Fibroblast of the aortic adventitia (primary cell): Measurements from ENCODE around the gene SLC39A9. TPM values are rescaled to one million over a fixed set of nuclear protein-coding genes. Genes with fewer than 3 reads are reported as not detected.
"Not testable (repeated sequence)": the region's sequence is repeated elsewhere in the genome, so short reads cannot be mapped to it uniquely, and the experiment has no call there.

ENCODE experiments used
- DNase-seq: peaks from one replicate; pipeline ENCODE4 v3.0.0-alpha.2; 2010; ENCODE audit warnings: low read depth
- H3K4me3 ChIP-seq: 2 replicates; pipeline ENCODE4 v1.5.1; 2011; ENCODE audit warnings: low read depth, mild to moderate bottlenecking, control low read depth, low read length, moderate library complexity
- total RNA-seq: library from RNA; depleted of rRNA; stranded (reverse); fragments of >200 nt; gene quantifications from 2 replicates; pipeline ENCODE4 v1.2.3, GENCODE V29; 2012; ENCODE audit warnings: low replicate concordance
- TF ChIP-seq, protein P1 (sequence below): IDR thresholded peaks from 2 replicates; pipeline ENCODE4 v1.5.1; 2011; ENCODE audit warnings: mild to moderate bottlenecking, low read length, control low read depth, inconsistent platforms; ENCODE audit not compliant: insufficient read depth

Gene SLC39A9
- total RNA-seq, 1 donor = 118 TPM

DNA sequence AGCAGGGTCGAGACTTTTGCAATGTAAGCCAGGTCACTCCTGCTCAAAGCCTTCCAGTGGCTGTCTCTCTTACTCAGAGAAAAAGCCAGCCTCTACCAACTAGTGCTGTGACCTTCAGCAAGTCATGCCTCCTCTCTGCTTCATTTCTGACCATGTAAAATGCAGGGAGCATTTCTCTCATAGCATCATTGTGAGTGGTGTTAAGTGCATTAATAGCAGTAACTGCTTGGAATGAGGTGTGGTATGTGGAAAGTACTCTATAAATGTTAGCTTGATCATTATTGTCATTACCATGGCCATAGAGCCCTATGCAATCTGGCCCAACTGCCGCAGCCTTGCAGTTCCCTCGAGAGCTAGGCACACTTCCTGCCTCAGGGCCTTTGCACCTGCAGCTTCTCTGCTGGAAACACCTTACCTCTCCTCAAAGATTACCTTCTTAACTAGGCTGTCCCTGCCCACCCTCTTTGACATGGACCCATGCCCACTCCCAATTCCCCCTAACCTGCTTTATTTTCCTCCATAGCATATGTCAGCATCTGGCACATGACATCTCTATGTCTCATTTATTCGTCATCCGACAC lies 96.9 kb downstream of the SLC39A9 start:
- no peak for DNase-seq
- H3K4me3 ChIP-seq = no peak overlapping the region
- TF ChIP-seq, protein P1, sequence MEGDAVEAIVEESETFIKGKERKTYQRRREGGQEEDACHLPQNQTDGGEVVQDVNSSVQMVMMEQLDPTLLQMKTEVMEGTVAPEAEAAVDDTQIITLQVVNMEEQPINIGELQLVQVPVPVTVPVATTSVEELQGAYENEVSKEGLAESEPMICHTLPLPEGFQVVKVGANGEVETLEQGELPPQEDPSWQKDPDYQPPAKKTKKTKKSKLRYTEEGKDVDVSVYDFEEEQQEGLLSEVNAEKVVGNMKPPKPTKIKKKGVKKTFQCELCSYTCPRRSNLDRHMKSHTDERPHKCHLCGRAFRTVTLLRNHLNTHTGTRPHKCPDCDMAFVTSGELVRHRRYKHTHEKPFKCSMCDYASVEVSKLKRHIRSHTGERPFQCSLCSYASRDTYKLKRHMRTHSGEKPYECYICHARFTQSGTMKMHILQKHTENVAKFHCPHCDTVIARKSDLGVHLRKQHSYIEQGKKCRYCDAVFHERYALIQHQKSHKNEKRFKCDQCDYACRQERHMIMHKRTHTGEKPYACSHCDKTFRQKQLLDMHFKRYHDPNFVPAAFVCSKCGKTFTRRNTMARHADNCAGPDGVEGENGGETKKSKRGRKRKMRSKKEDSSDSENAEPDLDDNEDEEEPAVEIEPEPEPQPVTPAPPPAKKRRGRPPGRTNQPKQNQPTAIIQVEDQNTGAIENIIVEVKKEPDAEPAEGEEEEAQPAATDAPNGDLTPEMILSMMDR = no peak

DNA sequence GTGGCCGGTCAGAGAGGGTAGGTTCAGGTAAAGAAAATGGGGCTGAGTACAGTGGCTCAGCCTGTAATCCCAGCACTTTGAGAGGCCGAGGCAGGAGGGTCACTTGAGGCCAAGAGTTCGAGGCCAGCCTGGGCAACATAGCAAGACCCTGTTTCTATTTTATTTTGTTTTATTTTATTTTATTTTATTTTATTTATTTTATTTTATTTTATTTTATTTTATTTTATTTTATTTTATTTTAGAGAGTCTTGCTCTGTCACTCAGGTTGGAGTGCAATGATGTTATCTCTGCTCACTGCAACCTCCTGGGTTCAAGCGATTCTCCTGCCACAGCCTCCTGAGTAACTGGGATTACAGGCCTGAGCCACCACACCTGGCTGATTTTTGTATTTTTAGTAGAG lies 99.4 kb downstream of the SLC39A9 start:
- not testable (repeated sequence) for DNase-seq

DNA sequence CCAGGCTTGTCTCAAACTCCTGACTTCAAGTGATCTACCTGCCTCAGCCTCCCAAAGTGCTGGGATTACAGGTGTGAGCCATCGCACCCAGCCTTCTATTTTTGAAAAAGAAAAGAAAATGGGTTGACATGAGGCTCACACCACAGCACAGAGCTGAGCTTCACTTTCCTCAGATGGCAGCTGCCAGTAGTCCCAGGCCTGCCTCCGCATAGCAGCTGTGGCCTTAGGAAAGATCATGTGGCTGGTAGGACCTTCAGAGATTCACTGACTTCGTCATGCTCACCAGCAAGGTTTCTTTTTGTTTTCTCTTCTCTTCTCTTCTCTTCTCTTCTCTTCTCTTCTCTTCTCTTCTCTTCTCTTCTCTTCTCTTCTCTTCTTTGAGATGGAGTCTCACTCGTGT lies 99.8 kb downstream of the SLC39A9 start:
- H3K4me3 ChIP-seq, DNase-seq: not testable (repeated sequence)

More for the DNA sequence above, 99.4 kb downstream of the SLC39A9 start:
- not testable (repeated sequence) for H3K4me3 ChIP-seq

DNA sequence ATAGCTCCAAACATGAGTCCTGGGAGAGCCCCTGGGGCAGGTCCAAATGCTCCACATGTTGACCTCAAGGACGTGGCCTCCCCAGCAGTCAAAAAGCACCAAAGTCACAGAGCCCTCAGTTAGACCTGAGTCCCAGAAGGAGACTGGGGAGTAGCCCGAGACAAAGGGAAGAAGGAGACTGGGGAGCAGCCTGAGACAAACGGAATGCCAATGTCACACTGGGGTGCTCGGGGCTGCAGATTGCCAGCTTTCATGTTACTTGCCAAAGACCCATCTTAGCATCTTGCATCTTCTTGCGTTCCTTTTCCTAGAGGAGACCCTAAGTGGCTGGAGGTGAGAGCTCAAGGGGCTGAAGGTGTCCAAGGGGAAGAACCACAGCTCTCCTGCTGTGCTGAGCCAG lies 100.9 kb downstream of the SLC39A9 start:
- TF ChIP-seq, protein P1 = no peak
- DNase-seq = no peak
- H3K4me3 ChIP-seq = no peak overlapping the region

DNA sequence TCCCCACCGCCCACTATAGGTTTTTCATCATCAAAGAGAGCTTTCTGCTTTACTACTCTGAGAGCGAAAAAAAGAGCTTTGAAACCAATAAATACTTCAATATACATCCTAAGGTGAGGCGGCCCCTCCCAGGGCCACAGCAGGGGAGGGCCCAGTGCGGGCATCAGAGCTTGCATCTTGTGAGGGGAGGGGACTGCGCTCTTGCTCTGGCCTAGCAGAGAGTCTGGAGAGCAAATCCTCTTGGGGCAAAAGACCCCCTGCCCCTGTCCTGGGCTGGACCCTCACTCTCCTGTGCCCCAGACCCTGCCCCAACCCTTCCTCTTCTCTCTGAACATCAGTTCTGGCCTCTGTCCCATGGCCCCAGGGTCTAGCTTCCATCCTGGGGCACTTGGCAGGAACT lies 101.6 kb downstream of the SLC39A9 start:
- DNase-seq = no peak
- TF ChIP-seq, protein P1 = no peak
- H3K4me3 ChIP-seq = no peak overlapping the region

DNA sequence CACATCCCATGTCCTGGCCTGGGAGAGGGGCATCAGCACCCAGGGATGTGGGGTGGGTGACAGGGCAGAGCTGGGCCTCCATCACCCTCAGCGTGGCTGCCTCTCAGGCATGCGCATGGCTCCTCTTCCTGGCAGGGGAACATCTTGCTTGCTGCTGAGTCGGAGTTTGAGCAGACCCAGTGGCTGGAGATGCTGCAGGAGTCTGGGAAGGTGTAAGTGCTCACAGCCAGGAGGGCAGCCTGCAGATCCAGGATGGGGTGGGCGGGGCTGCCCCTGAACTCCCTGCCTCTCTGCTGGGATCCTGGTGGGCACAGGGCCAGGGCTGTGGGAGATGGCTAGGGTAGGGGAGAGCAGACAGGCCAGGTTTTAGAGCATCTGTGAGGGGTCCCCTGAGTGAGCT lies 102.2 kb downstream of the SLC39A9 start:
- no peak overlapping the region for H3K4me3 ChIP-seq
- DNase-seq = no peak
- TF ChIP-seq, protein P1 = no peak

DNA sequence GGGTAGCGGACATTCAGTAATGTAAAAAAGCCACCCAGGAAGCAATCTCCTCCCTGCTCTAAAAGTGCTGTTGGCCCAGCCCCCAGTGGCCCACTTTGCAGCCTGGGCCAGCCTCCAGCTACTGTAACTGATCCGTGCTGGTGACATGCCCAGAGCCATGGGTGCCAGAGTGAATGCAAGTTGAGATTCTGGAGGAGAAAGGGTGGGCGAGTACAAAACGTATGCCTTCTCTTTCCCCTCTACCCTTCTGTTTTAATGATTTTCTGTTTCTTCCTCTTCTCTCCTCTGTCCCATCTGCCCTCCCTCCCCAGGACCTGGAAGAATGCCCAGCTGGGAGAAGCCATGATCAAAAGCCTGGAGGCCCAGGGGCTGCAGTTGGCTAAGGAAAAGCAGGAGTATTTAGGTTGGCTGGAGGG lies 102.9 kb downstream of the SLC39A9 start:
- DNase-seq = peak; percentile 42
- TF ChIP-seq, protein P1 = no peak
- no peak overlapping the region for H3K4me3 ChIP-seq

DNA sequence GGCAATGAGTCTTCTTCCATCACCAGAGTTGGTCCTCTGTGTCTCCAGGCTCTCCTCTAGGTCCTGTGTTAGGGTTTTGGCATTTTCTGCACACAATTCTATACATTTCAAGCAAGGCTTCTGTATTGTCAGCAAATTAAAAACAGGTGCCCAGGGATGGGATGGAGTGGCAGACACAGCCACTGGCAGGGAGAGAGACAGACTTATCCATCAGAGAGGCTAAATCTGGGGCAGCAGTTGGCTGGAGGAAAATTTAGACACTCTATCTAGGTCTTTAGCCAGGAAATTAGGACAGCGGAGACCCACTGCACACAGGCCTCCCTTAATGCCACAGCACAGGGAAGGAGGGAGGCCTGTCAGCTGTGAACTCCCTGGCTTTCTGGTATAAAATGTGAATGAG lies 106.3 kb downstream of the SLC39A9 start:
- no peak for DNase-seq
- TF ChIP-seq, protein P1 = no peak
- H3K4me3 ChIP-seq = no peak overlapping the region
